HFFc6 (cell line): ENCODE measurements around the gene KLK8. TPM values are rescaled to one million over a fixed set of nuclear protein-coding genes. Genes with fewer than 3 reads are reported as not detected.

Source experiments
- DNase-seq: peaks from one replicate; pipeline ENCODE4 v3.0.0-alpha.2; 2018
- H3K27ac Mint-ChIP-seq: 2 replicates; pipeline ENCODE4 v1.8.0; 2020; ENCODE audit warnings: mild to moderate bottlenecking, mixed read lengths
- H3K27me3 Mint-ChIP-seq: 2 replicates; pipeline ENCODE4 v1.8.0; 2021; ENCODE audit warnings: mild to moderate bottlenecking, moderate library complexity, mixed read lengths; ENCODE audit not compliant: insufficient read depth
- H3K36me3 Mint-ChIP-seq: 2 replicates; pipeline ENCODE4 v1.8.0; 2021; ENCODE audit warnings: low read depth, mixed read lengths
- H3K4me1 Mint-ChIP-seq: 2 replicates; pipeline ENCODE4 v1.8.0; 2020; ENCODE audit warnings: low read depth, mixed read lengths
- H3K4me3 Mint-ChIP-seq: 2 replicates; pipeline ENCODE4 v1.8.0; 2020; ENCODE audit warnings: mild to moderate bottlenecking, moderate library complexity, mixed read lengths
- H3K9me3 Mint-ChIP-seq: 2 replicates; pipeline ENCODE4 v1.8.0; 2020; ENCODE audit warnings: mild to moderate bottlenecking, mixed read lengths
- total RNA-seq, 6 experiments: library from RNA; stranded (reverse); fragmentation: NEBNext Ultra II Directional; extraction: Animal tissue kit (Norgen Biotek cat#: 25700); gene quantifications; 2 replicates in 1 of 6; 3 replicates in 5 of 6; pipeline ENCODE4 v1.2.3, GENCODE V29; 2021
- TF ChIP-seq, protein P1 (sequence below): fragments of 200-600 bp; sonication (generic); IDR thresholded peaks from 2 replicates; pipeline ENCODE4 v1.5.0; 2021; ENCODE audit warnings: antibody characterized with exemption, mild to moderate bottlenecking

KLK8 gene
- total RNA-seq, 6 experiments from 2014 or later, result not detected

DNA sequence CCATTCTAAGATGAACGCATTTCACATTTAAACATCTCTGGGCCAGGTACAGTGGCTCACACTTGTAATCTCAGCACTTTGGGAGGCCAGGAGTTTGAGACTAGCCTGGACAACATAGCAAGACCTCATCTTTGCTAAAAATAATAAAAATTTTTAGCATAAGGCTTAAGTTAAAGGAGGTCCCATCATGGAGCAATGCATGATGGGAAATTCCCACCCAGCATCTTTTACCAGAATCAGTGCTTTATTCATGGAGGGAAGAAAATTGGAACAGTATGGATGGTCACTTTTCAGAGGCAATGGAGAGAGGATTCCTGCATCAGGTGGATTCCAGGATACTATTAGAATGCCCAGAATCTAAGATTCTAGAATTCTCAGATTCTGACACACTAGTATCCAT lies 3.8 kb upstream of the KLK8 start:
- Mint-ChIP-seq H3K36me3 (peaks cover 4% of the 10 kb centered on the region; the same call in 1 of the 2 replicates), H3K4me1 (no peaks in the 10 kb centered on the region), H3K4me3 (no peak overlapping the region), H3K27me3 (peaks cover 4% of the 10 kb centered on the region), H3K27ac (no peak overlapping the region), H3K9me3 (peaks cover 57% of the 10 kb centered on the region)
- TF ChIP-seq, protein P1, sequence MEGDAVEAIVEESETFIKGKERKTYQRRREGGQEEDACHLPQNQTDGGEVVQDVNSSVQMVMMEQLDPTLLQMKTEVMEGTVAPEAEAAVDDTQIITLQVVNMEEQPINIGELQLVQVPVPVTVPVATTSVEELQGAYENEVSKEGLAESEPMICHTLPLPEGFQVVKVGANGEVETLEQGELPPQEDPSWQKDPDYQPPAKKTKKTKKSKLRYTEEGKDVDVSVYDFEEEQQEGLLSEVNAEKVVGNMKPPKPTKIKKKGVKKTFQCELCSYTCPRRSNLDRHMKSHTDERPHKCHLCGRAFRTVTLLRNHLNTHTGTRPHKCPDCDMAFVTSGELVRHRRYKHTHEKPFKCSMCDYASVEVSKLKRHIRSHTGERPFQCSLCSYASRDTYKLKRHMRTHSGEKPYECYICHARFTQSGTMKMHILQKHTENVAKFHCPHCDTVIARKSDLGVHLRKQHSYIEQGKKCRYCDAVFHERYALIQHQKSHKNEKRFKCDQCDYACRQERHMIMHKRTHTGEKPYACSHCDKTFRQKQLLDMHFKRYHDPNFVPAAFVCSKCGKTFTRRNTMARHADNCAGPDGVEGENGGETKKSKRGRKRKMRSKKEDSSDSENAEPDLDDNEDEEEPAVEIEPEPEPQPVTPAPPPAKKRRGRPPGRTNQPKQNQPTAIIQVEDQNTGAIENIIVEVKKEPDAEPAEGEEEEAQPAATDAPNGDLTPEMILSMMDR, result no peak
- DNase-seq, result no peak

DNA sequence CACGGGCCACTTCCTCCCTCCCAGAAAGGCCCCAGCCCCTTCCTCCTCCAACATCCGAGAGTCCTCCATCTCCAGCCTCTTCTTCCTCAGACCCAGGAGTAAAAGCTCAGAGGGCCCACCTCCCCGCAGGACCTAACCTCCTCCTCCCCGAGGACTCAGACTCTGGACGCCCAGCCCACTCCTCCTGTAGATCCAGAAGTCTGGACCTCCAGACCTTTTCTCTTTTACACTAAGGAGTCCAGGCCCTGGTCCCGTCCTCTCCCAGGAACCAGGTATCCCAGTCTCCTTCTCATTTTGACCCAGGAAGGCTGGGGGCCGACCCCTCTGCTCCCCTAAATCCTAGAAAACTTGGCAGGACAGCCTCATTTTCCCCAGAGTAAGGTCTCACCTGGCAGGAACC lies 1.9 kb upstream of the KLK8 start:
- Mint-ChIP-seq H3K4me1 (no peaks in the 10 kb centered on the region), H3K27me3 (peaks cover 9% of the 10 kb centered on the region), H3K4me3 (no peak overlapping the region), H3K9me3 (peaks cover 58% of the 10 kb centered on the region), H3K27ac (no peak overlapping the region), H3K36me3 (peaks cover 4% of the 10 kb centered on the region; the same call in 1 of the 2 replicates)
- TF ChIP-seq, protein P1, result no peak
- DNase-seq, result no peak

DNA sequence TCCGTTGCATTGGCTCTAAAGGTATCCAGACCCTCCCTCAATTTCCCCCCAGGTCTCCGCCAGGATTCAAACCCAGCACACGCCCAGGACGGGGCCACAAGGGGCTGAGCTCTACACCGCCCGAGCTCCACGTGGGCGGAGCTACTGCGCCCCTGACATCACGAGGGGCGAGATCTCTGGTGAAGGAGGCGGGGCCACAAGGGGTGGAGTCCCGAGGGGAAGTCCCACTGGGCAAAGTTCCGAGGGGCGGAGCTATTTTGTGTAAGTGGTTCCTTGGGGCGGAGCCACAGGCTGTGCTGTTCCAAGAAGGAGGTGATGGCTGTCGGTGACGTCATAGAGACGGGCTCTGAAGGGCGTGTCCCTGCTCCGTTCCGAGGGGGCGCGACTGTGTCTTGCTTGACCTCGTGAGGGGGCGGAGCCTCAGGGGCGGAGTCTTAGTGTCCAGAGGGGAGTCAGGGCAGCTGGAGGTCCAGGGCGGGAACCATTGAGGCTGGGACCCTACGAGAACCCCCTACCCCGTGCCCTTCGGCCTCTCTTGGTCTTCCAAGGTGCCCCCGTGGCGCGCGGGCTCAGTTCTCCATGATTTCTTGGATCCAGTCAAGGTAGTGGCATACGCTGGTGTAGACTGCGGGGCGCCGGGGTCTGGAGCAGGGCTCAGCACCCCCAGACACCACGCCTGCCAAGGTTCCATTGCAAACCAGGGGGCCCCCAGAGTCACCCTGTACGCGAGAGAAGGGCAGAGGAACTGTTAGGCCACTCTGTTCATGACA lies 1.3 kb upstream of the KLK8 start:
- H3K4me3 Mint-ChIP-seq, result no peak overlapping the region
- H3K9me3 Mint-ChIP-seq, result peaks cover 62% of the 10 kb centered on the region
- no peak for DNase-seq
- peaks cover 4% of the 10 kb centered on the region; the same call in 1 of the 2 replicates for H3K36me3 Mint-ChIP-seq
- no peaks in the 10 kb centered on the region for H3K4me1 Mint-ChIP-seq
- H3K27ac Mint-ChIP-seq, result no peak overlapping the region
- TF ChIP-seq, protein P1, result no peak
- peaks cover 9% of the 10 kb centered on the region for H3K27me3 Mint-ChIP-seq

DNA sequence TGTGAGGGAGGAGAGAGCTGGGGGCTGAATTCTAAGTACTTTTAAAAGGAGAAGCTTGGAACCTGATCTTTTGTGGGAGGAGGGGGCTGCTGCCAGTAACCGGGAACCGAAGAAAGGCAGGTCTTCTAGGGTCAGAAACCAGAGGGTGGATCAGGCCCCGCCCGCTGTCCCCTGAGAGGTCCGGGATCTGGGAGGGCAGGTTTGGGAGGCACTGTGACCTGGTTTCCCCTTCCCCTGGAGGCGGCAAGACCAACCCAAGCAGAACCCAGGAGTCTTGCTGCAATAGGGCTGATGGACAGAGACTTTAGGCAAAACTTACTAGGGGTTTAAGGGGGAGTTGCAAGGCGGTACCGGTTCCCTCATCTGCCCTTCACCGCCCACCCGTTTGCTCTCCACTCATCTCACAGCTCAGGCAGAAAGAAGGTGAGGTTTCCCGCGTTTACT lies 707 bp upstream of the KLK8 start:
- H3K27ac Mint-ChIP-seq, result no peak overlapping the region
- TF ChIP-seq, protein P1, result no peak
- no peak for DNase-seq
- H3K27me3 Mint-ChIP-seq, result peaks cover 9% of the 10 kb centered on the region
- H3K4me1 Mint-ChIP-seq, result no peaks in the 10 kb centered on the region
- H3K9me3 Mint-ChIP-seq, result peaks cover 57% of the 10 kb centered on the region
- H3K36me3 Mint-ChIP-seq, result peaks cover 4% of the 10 kb centered on the region; the same call in 1 of the 2 replicates
- no peak overlapping the region for H3K4me3 Mint-ChIP-seq

DNA sequence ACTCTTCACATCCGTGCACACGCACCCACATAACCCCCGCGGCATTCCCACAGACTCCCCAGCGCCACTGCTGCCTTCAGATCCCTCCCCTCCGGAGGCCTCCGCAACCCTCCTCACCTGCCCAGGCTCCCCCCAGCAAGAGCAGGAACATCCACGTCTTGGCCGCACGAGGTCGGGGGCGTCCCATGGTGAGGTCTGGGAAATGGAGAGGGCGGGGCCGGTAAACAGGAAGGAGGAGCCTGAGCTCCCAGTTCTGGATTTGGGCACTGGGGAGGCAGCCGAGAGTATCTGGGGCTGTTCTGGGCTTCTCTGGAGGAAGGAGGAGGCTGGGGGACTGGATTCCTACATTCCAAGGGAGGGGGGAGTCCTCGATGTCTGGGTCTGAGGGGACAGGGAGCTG lies 423 bp downstream of the KLK8 start:
- H3K9me3 Mint-ChIP-seq, result peaks cover 48% of the 10 kb centered on the region

More for the DNA sequence above, 423 bp downstream of the KLK8 start:
- Mint-ChIP-seq H3K4me1 (no peaks in the 10 kb centered on the region), H3K4me3 (no peak overlapping the region), H3K27me3 (peaks cover 9% of the 10 kb centered on the region), H3K36me3 (peaks cover 4% of the 10 kb centered on the region; the same call in 1 of the 2 replicates), H3K27ac (no peak overlapping the region)
- DNase-seq, result no peak
- TF ChIP-seq, protein P1, result no peak
